SJCRH30 (cell line): ENCODE results near the gene ZNF423. TPM values are rescaled to one million over a fixed set of nuclear protein-coding genes. Genes with fewer than 3 reads are reported as not detected.

Experiments
- DNase-seq, 2 experiments: peaks; one replicate each; pipeline ENCODE4 v3.0.0-alpha.2; 2015 to 2020
- H3K27ac ChIP-seq: fragments of 250-450 bp; sonication (Bioruptor Pico); 2 replicates; pipeline ENCODE4 v1.5.1; 2020; ENCODE audit warnings: mild to moderate bottlenecking, moderate library complexity
- H3K27me3 ChIP-seq: fragments of 250-450 bp; sonication (Bioruptor Pico); 2 replicates; pipeline ENCODE4 v1.5.1; 2020; ENCODE audit warnings: mild to moderate bottlenecking, moderate library complexity
- H3K36me3 ChIP-seq: fragments of 250-450 bp; sonication (Bioruptor Pico); 2 replicates; pipeline ENCODE4 v1.5.1; 2020; ENCODE audit warnings: mild to moderate bottlenecking, moderate library complexity
- H3K4me1 ChIP-seq: fragments of 250-450 bp; sonication (Bioruptor Pico); 2 replicates; pipeline ENCODE4 v1.5.1; 2020; ENCODE audit warnings: mild to moderate bottlenecking, moderate library complexity
- H3K4me3 ChIP-seq: fragments of 250-450 bp; sonication (Bioruptor Pico); 2 replicates; pipeline ENCODE4 v1.5.1; 2020; ENCODE audit warnings: mild to moderate bottlenecking, moderate library complexity
- H3K9me3 ChIP-seq: fragments of 250-450 bp; sonication (Bioruptor Pico); replicated peaks from 2 replicates; pipeline ENCODE4 v1.5.1; 2020; ENCODE audit warnings: mild to moderate bottlenecking, moderate library complexity
- total RNA-seq: library from RNA; depleted of rRNA; stranded (reverse); fragments of >200 nt; shearing (Covaris generic); gene quantifications from 2 replicates; pipeline ENCODE4 v1.2.3, GENCODE V29; 2014

Gene ZNF423
- total RNA-seq, 1 experiment from 2014 or later, result 7.9 TPM

DNA sequence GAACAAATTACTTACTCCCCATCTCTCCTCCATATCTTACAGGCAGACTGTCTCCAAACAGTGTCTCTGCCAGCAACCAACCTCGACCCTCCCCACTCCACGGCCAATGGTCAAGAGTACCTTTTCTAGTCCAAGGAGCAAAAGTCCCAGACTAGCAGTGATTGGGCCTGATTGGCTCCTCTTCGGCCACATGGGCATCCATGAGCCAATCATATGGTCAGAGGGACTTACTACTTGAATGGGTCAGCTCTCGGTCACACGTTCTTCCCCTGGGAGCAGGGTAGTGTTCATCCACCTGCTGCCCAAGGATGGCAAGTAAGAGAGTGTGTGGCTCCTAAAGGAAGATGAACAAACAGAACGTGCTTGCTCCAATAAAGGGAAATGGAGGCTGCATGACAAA is 397.7 kb downstream of the ZNF423 start:
- Histone ChIP-seq H3K27ac (no peak overlapping the region), H3K36me3 (no peaks in the 10 kb centered on the region), H3K9me3 (no peaks in the 10 kb centered on the region), H3K4me1 (no peaks in the 10 kb centered on the region), H3K27me3 (peaks cover 5% of the 10 kb centered on the region; the same call in 1 of the 2 replicates), H3K4me3 (no peak overlapping the region)
- DNase-seq, result peak in 1 of 2 experiments; percentile 10

DNA sequence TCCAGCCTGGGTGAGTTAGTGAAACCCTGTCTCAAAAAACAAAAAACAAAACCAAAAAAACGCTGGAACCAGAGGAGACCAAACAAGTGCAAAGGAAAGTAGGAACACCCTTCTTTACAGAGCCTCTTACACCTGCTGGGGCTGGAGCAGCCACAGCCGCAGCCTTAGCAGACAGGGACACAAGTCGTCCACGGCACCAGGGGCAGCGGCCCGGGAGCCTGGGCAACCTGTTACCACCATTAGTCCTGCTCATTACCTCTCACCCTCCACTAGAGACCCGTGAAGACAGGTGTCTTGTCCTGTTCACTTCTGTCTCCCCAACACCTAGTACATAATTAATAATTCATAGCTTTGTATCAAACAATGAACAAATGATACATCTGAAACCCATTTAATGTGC is 398.7 kb downstream of the ZNF423 start:
- Histone ChIP-seq H3K36me3 (no peaks in the 10 kb centered on the region), H3K27me3 (peaks cover 5% of the 10 kb centered on the region; the same call in 1 of the 2 replicates), H3K27ac (no peak overlapping the region), H3K4me1 (no peaks in the 10 kb centered on the region), H3K9me3 (no peaks in the 10 kb centered on the region), H3K4me3 (no peak overlapping the region)
- no peak for DNase-seq

DNA sequence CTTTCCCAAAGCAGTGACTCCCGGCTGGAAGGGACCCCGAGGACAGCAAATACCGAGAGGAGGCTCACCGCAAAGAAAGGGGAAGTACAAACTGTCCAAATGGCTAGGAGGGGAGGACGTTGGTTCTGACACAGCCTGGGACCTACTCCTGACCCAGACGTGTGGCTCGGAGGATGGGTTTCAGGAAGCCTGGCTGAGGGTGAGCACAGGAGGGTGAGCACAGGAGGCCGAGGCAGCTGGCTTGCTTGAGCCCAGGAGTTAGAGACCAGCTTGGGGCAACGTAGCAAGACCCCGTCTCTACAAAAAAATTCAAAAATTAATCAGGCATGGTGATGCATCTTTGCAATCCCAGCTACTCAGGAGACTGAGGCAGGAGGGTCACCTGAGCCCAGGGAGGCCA is 399.1 kb downstream of the ZNF423 start:
- Histone ChIP-seq H3K4me3 (no peak overlapping the region), H3K9me3 (no peaks in the 10 kb centered on the region), H3K4me1 (no peaks in the 10 kb centered on the region), H3K27me3 (peaks cover 5% of the 10 kb centered on the region; the same call in 1 of the 2 replicates), H3K27ac (no peak overlapping the region), H3K36me3 (no peaks in the 10 kb centered on the region)
- DNase-seq, result no peak

DNA sequence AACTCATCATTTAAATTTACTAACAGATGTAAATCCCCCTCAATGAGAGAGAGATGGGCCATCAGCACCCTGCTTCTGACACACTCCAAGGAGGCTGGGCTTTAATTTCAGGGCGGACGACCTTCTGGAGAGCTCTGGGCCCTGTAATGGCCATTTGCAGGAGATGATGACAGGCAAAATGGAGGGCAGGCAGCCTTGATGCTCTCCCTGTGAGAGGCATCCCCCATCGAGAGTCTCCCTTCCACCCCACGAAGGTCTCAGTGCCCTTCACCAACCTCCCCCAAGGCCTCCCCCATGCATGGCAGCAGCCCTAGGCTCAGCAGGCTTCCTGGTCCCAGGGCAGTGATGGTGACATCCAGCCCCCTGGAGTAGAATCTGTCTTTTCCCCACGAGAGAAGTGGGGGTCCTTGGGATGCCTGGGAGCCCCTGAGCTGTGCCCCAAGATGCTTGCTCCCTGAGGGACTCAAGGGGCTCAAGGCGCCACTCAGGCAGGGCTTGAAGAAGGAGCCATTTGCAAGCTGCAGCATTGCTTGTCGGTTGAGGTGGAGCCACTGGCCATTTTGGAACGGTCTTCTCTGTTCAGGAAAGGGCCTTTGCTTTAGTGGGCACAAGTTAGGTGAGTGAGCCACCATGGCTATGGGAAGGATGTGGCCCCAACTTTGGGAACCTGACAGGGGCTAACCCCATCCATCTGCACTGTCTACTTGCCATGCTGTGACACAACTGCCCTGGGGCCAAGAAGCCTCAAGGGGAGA is 399.7 kb downstream of the ZNF423 start:
- H3K9me3 ChIP-seq, result no peaks in the 10 kb centered on the region
- no peaks in the 10 kb centered on the region for H3K36me3 ChIP-seq
- DNase-seq, result no peak
- H3K27ac ChIP-seq, result no peak overlapping the region
- no peak overlapping the region for H3K4me3 ChIP-seq
- peaks cover 2% of the 10 kb centered on the region; the same call in 1 of the 2 replicates for H3K27me3 ChIP-seq
- no peaks in the 10 kb centered on the region for H3K4me1 ChIP-seq

DNA sequence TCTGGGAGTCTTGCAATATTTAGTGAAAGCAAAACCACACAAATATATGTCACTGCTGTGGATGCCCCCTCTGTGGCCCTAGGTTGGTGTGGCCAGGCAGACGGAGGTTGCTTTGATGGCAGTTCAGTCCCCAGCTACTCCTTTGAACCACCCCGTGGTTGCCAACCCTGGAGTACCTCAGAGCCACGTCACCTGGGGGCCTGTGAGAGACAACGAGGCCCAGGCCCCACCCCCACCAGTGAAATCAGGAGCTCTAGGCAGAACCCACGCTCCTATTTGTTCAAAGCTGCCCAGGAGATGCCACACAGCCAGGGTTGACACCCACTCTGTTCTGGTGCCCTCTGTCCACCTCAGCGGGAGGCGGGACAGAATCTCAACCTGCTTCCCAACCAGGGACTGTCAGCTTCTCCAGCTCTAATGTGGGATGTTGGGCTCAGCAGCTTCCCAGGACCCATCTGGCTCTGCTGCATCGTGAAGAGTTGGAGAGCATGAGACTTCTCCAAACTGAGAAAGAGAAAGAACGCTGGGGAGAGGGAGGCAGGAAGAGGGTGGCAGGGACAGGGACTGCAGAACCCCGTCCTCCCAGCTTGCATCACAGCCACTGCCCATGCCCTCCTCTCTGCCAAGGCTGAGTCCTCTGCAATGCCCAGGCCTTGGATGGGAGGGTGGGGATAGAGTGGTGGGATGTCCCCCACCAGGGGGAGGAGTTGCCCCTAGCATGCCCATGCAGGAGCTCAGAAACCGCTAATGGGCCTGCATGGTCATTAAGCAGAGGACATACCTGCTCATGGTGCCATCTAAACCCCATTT is 400.5 kb downstream of the ZNF423 start:
- H3K9me3 ChIP-seq, result no peaks in the 10 kb centered on the region
- no peaks in the 10 kb centered on the region for H3K36me3 ChIP-seq
- no peak for DNase-seq
- H3K27me3 ChIP-seq, result no peaks in the 10 kb centered on the region
- H3K4me3 ChIP-seq, result no peak overlapping the region
- no peaks in the 10 kb centered on the region for H3K4me1 ChIP-seq
- H3K27ac ChIP-seq, result no peak overlapping the region

DNA sequence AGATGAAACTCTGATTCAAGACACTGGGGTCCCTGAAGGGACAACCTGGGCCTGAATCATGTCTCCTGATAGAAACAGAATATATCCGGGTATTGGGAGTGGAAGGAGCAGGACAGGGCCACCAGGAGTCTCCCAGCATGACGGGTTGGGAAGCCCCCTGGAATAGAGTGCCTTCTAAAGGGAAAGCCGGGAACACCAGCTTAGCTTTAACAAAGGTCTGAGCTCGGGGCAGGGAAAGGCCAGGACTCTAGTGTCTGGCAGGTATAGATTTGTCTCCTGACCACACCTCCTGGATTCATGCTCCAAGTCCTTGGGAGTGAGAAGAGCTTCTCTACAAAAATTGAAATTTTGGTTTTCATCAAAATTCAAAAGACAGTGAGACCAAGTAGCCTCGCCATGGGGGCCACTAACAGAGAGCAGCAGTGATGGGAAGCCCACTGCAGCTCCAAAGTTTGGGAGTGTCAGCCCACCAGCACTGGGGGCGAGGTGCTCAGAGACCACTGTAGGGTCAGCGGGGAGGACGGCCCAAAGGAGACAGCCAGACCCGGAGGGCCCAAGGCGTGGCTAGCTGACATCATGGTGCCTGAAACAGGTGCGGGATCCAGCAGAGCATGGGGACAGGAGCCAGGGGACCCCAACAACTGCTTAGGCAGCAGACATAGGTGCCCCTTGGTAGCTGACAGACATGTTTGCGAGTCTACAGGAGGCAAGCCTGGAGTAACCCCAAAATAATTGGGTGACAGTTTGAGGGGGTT is 401.3 kb downstream of the ZNF423 start:
- Histone ChIP-seq H3K4me3 (no peak overlapping the region), H3K27me3 (no peaks in the 10 kb centered on the region), H3K9me3 (no peaks in the 10 kb centered on the region), H3K27ac (no peak overlapping the region), H3K36me3 (no peaks in the 10 kb centered on the region), H3K4me1 (no peaks in the 10 kb centered on the region)
- no peak for DNase-seq

DNA sequence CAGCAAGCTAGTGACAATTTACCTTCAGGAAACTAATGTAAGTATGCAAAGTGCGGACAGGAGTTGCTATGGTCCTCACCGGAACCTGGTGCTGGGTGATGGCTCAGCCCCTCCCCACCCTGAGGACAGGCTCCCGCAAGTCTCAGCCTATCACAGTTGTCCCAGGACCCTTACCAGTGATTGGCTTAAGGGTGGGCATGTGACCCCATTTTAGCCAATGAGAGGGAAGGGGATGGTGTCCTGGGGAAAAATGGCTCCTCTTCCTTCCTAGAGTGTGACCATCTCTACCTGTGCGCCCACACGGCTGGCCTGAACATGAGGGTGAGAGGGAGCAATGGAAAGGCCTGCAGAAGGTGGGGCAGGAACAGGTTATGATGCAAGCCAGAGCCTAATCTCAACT is 401.9 kb downstream of the ZNF423 start:
- DNase-seq, result peak in 1 of 2 experiments; percentile 20
- H3K27me3 ChIP-seq, result no peaks in the 10 kb centered on the region

DNA sequence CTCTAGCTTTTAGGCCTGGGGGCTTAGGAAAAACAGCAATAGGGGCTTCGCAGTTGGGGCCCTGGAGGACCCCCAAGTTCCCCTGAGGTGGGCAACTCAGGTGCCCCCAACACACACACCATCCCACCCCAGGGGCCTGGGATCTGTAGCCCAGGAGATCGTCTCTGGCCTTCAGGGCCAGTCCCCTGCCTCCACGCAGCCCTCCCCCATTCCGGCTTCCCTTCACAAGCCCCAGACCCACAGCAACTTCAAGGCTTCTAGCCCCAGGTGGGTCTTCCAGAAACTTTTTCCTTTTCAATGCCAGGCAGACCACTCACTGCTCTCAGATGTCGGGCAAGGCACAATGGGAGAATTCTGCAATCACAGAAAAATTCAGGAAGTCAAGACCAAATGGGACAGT is 402.9 kb downstream of the ZNF423 start:
- H3K4me3 ChIP-seq, result no peak overlapping the region
- H3K27me3 ChIP-seq, result no peaks in the 10 kb centered on the region
- DNase-seq, result no peak
- H3K4me1 ChIP-seq, result no peaks in the 10 kb centered on the region
- H3K27ac ChIP-seq, result no peak overlapping the region
- no peaks in the 10 kb centered on the region for H3K36me3 ChIP-seq
- no peaks in the 10 kb centered on the region for H3K9me3 ChIP-seq

More for the DNA sequence above, 401.9 kb downstream of the ZNF423 start:
- Histone ChIP-seq H3K36me3 (no peaks in the 10 kb centered on the region), H3K9me3 (no peaks in the 10 kb centered on the region), H3K27ac (no peak overlapping the region), H3K4me1 (no peaks in the 10 kb centered on the region), H3K4me3 (no peak overlapping the region)

DNA sequence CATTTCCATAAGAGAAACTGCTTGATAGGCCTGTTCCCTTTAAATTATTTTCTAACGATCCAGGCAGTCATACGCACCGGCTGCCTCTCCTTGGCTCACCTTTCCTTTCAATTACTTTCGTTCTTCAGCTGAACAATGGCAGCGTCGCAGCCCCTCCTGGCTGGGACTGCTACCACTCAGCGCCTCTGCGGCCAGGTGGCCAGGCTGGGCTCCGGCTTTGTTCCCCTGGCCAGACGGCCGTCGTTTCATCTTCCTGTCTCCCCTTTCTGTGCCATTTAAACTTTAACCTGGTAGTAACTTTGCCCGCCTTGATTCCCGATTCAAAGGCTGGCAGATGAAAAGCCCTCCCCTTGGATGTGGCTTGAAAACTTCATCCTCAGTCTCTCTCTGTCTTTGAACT is 403.3 kb downstream of the ZNF423 start:
- H3K27me3 ChIP-seq, result no peaks in the 10 kb centered on the region
- no peak overlapping the region for H3K27ac ChIP-seq
- H3K4me3 ChIP-seq, result no peak overlapping the region

DNA sequence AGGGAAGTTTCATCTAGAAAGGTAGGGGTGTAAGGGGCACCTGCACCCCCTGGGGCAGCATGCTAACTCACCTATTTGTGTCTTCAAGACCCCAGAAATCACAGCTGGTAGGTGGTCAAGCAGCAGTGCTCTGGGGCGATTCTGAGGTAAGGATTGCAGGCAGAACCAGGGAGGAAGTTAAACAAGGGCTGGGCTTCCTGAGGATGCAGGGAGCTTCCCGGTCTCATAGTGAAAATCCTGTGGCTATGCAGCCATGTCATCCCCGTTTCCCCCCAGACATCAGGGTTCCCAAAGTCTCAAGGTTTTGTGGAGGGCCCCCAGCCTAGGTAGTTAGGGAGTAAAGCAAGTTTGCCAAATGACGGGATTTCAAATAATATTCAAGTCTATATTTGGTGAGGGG is 403.8 kb downstream of the ZNF423 start:
- DNase-seq, result no peak
- no peaks in the 10 kb centered on the region for H3K4me1 ChIP-seq
- H3K36me3 ChIP-seq, result no peaks in the 10 kb centered on the region
- no peaks in the 10 kb centered on the region for H3K9me3 ChIP-seq
- H3K27ac ChIP-seq, result no peak overlapping the region
- no peaks in the 10 kb centered on the region for H3K27me3 ChIP-seq
- no peak overlapping the region for H3K4me3 ChIP-seq

More for the DNA sequence above, 403.3 kb downstream of the ZNF423 start:
- H3K4me1 ChIP-seq, result no peaks in the 10 kb centered on the region
- no peak for DNase-seq
- H3K36me3 ChIP-seq, result no peaks in the 10 kb centered on the region
- no peaks in the 10 kb centered on the region for H3K9me3 ChIP-seq

DNA sequence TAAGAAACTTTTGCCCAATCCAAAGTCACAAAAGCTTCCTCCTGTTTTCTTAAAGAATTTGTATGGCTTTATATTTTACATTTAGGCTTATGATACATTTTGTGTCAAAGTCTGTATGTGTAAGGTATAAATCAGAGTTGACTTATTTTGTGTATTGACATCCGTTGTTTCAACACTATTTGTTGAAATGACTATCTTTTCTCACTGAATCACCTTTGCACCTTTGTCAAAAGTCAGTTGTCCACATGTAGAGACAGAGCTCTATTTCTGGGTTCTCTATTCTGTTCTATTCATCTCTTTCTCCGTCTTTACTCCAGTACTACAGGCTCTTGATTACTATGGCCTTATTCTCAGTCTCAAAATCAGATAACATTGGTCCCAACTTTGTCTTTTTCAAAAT is 409.1 kb downstream of the ZNF423 start:
- no peaks in the 10 kb centered on the region for H3K36me3 ChIP-seq
- no peak overlapping the region for H3K27ac ChIP-seq
- H3K9me3 ChIP-seq, result no peaks in the 10 kb centered on the region
- no peaks in the 10 kb centered on the region for H3K4me1 ChIP-seq
- no peak overlapping the region for H3K4me3 ChIP-seq
- DNase-seq, result no peak
- H3K27me3 ChIP-seq, result peaks cover 3% of the 10 kb centered on the region; the same call in 1 of the 2 replicates

DNA sequence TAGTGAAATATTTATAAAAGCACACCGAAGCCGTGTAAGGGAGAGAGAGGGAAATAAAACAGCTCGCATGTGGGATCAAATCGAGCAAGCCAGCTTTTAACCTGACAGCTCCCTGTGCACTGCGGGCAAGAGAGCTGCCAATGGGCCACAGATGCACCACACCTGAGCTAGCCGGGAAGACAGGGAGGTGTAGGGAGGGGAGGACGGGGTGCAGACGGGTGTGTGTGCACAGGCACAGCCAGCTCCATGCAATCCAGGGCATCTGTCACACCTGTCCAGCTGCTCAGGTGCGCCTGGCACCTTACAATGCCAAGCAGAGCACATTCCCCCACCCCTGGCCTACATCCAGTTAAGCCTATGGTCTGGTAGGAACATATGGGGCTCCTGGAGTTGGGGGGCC is 412.3 kb downstream of the ZNF423 start:
- H3K36me3 ChIP-seq, result no peaks in the 10 kb centered on the region
- H3K4me1 ChIP-seq, result no peaks in the 10 kb centered on the region
- peaks cover 15% of the 10 kb centered on the region for H3K27me3 ChIP-seq
- no peaks in the 10 kb centered on the region for H3K9me3 ChIP-seq
- no peak for DNase-seq
- no peak overlapping the region for H3K27ac ChIP-seq
- H3K4me3 ChIP-seq, result no peak overlapping the region

DNA sequence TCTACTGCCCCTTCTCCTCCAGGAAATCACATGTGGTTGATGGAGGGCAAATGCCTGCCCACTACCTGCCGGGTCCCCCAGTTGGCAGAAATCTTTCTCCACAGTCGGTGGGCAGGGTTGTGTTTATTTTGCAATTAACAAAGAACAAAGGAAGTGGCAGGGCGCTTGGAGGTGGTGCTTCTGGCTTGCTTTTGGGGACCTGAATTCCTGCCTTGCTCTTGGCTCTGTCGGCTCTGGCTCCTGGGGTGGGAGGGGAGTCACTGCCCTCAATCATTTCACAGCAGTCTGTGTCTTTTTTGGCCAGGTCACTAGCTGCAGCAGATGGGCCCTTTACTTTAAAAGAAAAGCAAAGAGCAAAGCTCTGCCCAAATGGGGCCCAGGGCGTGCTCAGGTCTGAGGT is 413.1 kb downstream of the ZNF423 start:
- no peaks in the 10 kb centered on the region for H3K36me3 ChIP-seq
- H3K4me3 ChIP-seq, result no peak overlapping the region
- peaks cover 23% of the 10 kb centered on the region for H3K27me3 ChIP-seq
- DNase-seq, result no peak
- no peaks in the 10 kb centered on the region for H3K4me1 ChIP-seq
- no peaks in the 10 kb centered on the region for H3K9me3 ChIP-seq
- no peak overlapping the region for H3K27ac ChIP-seq

DNA sequence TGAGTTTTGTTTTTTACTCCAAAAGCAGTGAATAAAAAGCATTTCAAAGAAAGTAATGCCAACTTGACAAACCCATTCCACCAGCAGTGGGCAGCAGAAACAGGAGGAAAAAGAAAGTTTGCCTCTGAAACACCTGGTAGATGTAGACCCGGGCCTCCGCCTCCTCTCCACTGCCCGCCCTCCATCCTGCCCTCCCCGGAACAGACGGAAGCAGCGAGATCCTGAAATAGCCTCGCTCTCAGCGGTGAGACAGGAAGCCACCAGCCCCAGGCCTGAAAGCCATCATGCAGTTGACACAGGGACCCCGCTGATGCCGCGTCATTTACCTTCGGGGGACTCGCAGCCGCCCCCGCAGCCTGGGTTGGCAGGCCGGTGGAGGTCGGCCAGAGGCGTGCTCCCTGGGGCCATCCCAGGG is 414.5 kb downstream of the ZNF423 start:
- H3K36me3 ChIP-seq, result no peaks in the 10 kb centered on the region
- H3K9me3 ChIP-seq, result no peaks in the 10 kb centered on the region
- DNase-seq, result peak; percentile 33 to 47
- H3K27me3 ChIP-seq, result peaks cover 29% of the 10 kb centered on the region
- no peaks in the 10 kb centered on the region for H3K4me1 ChIP-seq
- H3K27ac ChIP-seq, result no peak overlapping the region
- H3K4me3 ChIP-seq, result no peak overlapping the region; the same call in 1 of the 2 replicates
